ENCODE measurements around the gene IGFL2. TPM values are rescaled to one million over a fixed set of nuclear protein-coding genes. Genes with fewer than 3 reads are reported as not detected.
A peak's percentile ranks its signal among the peaks of the same experiment; 100 is the strongest.
"Not testable (repeated sequence)": the region's sequence is repeated elsewhere in the genome, so short reads cannot be mapped to it uniquely, and the experiment has no call there.

Gene IGFL2
- polyA plus RNA-seq, 1 of the 3 experiments (the other 2 are of a cell fraction): 0.23 TPM

DNA sequence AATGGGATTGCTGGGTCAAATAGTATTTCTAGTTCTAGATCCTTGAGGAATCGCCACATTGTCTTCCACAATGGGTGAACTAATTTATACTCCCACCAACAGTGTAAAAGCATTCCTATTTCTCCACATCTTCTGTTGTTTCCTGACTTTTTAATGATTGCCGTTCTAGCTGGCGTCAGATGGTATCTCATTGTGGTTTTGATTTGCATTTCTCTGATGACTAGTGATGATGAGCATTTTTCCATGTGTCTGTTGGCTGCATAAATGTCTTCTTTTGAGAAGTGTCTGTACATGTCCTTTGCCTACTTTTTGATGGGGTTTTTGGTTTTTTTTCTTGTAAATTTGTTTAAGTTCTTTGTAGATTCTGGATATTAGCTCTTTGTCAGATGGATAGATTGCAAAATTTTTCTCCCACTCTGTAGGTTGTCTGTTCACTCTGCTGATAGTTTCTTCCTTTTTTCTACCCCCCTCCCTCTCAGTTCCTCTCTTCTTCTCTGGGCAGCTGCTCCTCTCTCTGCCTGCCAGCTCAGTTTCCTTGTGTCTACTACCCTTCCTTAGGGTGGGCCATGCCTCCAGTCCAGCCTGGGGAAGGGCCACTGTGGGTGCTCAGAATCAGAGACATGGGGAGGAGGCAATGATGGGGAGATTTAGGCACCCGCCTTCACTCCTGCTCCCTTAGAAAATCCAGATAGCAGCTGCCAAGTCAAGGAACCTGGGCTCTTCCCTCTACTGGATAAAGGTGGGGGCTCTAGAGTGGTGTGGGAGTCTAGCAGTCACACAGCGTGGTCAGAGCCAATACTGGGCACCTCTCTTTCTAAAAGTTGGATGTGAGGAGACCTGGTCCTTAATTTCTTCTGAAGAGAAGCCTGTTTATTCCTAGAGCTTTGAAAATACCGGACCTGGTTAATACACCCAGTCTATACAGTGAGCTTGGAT lies 37.0 kb downstream of the IGFL2 start:
- not testable (repeated sequence) for H4K20me1 ChIP-seq (ENCODE audit: insufficient read depth)

DNA sequence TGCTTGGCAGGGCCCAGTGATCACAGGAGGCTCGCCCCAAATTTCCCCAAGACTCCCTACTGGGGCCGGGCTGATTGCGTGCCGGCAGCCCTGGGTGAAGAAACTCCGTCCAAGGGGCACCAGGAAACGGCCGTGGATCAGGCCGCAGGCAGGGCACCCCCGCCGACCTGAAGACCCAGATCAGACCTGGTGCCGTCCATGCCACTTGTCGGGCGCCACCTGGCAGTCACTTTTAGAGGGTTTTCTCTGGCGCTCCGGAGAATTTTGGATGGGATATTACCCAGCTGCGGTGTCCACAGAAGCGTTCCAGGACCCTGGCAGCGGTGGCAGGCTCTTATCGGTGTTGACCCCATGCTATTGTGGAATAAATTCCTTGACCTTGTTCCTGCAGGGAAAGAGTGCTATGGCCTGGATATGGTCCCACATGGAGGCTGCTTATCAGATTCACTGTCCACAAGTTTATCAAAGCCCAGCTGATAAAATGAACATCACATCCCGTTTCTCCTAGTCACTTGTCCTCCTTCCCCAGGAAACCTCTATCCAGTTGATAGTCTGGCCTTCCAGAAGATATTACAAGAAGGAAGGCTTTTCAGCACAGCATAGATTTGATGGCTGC lies 38.2 kb downstream of the IGFL2 start:
- Histone ChIP-seq H3K9ac (peak overlapping the region; percentile 71; the same call in 1 of the 2 replicates), H3K27me3 (ENCODE audit: insufficient read depth) (no peaks in the 10 kb centered on the region; the same call in 1 of the 2 replicates), H4K20me1 (ENCODE audit: insufficient read depth) (no peaks in the 10 kb centered on the region), H3F3A (replicated peaks; ENCODE audit: insufficient read depth) (peaks cover 39% of the 10 kb centered on the region), H3K9me2 (no peaks in the 10 kb centered on the region), H2AFZ (ENCODE audit: low read depth) (peak overlapping the region; percentile 69), H3K36me3 (replicated peaks in 1 of 2; ENCODE audit: control insufficient read depth in 1 of 2, insufficient read depth in 2 of 2, low read length in 1 of 2) (no peaks in the 10 kb centered on the region), H3K9me3 (no peaks in the 10 kb centered on the region), H3K27ac (ENCODE audit: low read depth in 2 of 2, low read length in 1 of 2) (peak overlapping the region in 1 of 2 experiments; percentile 96; a peak in 2 of 4 replicates), H3K4me1 (ENCODE audit: control insufficient read depth in 1 of 2, insufficient read depth in 2 of 2, low read depth in 1 of 2, low read length in 1 of 2) (peaks cover 5 to 20% of the 10 kb centered on the region in 2 experiments; a peak in 2 of 4 replicates), H3K4me2 (no peak overlapping the region), H3K79me2 (ENCODE audit: insufficient read depth) (no peaks in the 10 kb centered on the region), H3K4me3 (ENCODE audit: low read depth in 2 of 2, low read length in 1 of 2) (no peak overlapping the region)
- CTCF ChIA-PET: interaction anchor here (0.8 to 2.2 kb wide), 5 partner anchors 10 to 158 kb away, joined by 3 to 12 read pairs (median 6); no protein-coding TSS in a partner anchor
- TF ChIP-seq POLR2AphosphoS5 (IDR thresholded peaks at IDR 0.05; ENCODE audit: low read depth, low read length) (no peak), GATA2 (CRISPR knock-in tag; IDR thresholded peaks at IDR 0.05) (peak; percentile 64; the same call in 1 of the 2 replicates), TAF1 (IDR thresholded peaks at IDR 0.05; ENCODE audit: borderline replicate concordance, low read depth, low read length) (no peak), SIN3A (IDR thresholded peaks at IDR 0.05; ENCODE audit: borderline replicate concordance, low read depth, low read length) (no peak)
- TF ChIP-seq, protein P1, sequence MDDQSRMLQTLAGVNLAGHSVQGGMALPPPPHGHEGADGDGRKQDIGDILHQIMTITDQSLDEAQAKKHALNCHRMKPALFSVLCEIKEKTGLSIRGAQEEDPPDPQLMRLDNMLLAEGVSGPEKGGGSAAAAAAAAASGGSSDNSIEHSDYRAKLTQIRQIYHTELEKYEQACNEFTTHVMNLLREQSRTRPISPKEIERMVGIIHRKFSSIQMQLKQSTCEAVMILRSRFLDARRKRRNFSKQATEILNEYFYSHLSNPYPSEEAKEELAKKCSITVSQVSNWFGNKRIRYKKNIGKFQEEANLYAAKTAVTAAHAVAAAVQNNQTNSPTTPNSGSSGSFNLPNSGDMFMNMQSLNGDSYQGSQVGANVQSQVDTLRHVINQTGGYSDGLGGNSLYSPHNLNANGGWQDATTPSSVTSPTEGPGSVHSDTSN (IDR thresholded peaks at IDR 0.05): no peak
- POLR2A ChIA-PET: no interaction called here
- 28% methylated on average over 7 of the region's 20 CpGs for WGBS (ENCODE audit: low lambda C conversion rate)
- DNase-seq: peak; percentile 66

More for the DNA sequence above, 37.0 kb downstream of the IGFL2 start:
- TF ChIP-seq TCF12 (IDR thresholded peaks at IDR 0.05) (peak; percentile 66), EP300 (IDR thresholded peaks at IDR 0.05; ENCODE audit: borderline replicate concordance in 1 of 2, low read depth in 1 of 2, low read length in 1 of 2) (peak in 1 of 2 experiments; percentile 72; a peak in 2 of 4 replicates), JUND (IDR thresholded peaks at IDR 0.05) (peak; percentile 25; the same call in 1 of the 2 replicates), FOSL2 (IDR thresholded peaks at IDR 0.05; ENCODE audit: borderline replicate concordance, low read depth) (peak; percentile 37)
- TF ChIP-seq, protein P2, sequence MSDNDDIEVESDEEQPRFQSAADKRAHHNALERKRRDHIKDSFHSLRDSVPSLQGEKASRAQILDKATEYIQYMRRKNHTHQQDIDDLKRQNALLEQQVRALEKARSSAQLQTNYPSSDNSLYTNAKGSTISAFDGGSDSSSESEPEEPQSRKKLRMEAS (IDR thresholded peaks at IDR 0.05; ENCODE audit: low read depth): peak; percentile 17; the same call in 1 of the 2 replicates
- H3K9me3 ChIP-seq; H3K9me2 ChIP-seq; POLR2A ChIA-PET; H3K36me3 ChIP-seq (replicated peaks in 1 of 2; ENCODE audit: control insufficient read depth in 1 of 2, insufficient read depth in 2 of 2, low read length in 1 of 2); H3K79me2 ChIP-seq (ENCODE audit: insufficient read depth); H3K4me3 ChIP-seq (ENCODE audit: low read depth in 2 of 2, low read length in 1 of 2); H3K27me3 ChIP-seq (ENCODE audit: insufficient read depth); DNase-seq: not testable (repeated sequence)
- H3K4me2 ChIP-seq: peak overlapping the region; percentile 57; the same call in 1 of the 2 replicates
- H3F3A ChIP-seq (replicated peaks; ENCODE audit: insufficient read depth): peaks cover 50% of the 10 kb centered on the region
- peak overlapping the region; percentile 44; the same call in 1 of the 2 replicates for H2AFZ ChIP-seq (ENCODE audit: low read depth)
- peak overlapping the region; percentile 5 to 96; a peak in 3 of 4 replicates for H3K27ac ChIP-seq (ENCODE audit: low read depth in 2 of 2, low read length in 1 of 2)
- peak overlapping the region; percentile 71 for H3K9ac ChIP-seq
- H3K4me1 ChIP-seq (ENCODE audit: control insufficient read depth in 1 of 2, insufficient read depth in 2 of 2, low read depth in 1 of 2, low read length in 1 of 2): peaks cover 5 to 24% of the 10 kb centered on the region in 2 experiments; a peak in 2 of 4 replicates
- WGBS (ENCODE audit: low lambda C conversion rate): 53% methylated on average over 6 of the region's 6 CpGs
- CTCF ChIA-PET: interaction anchor here (1.4 to 2.2 kb wide), 3 partner anchors 8 to 156 kb away, joined by 3 to 12 read pairs (median 6); no protein-coding TSS in a partner anchor
